GM18520 (cell line): Measurements from ENCODE around the gene ASB12.
"Not testable (repeated sequence)": the region's sequence is repeated elsewhere in the genome, so short reads cannot be mapped to it uniquely, and the experiment has no call there.

ENCODE experiments used
- ATAC-seq: cut with Tn5 transposase; IDR thresholded peaks from one replicate; pipeline ENCODE4 v1.9.1; 2021; ENCODE audit not compliant: unreplicated experiment

ASB12 gene

GRCh38 chrX:64230123-64230970, at the start of gene ASB12:
Gene ASB12, minus strand, starts transcription at chrX:64230607. Its CDS starts 4,957 bp downstream, at chrX:64225650.
- ATAC-seq, result no peak

GRCh38 chrX:64265265-64265664, 34.9 kb upstream of the ASB12 start:
- no peak for ATAC-seq

- ATAC-seq, result no peak
Measured at GRCh38 chrX:64229154-64229553, 1.3 kb downstream of the ASB12 start.

- no peak for ATAC-seq
Measured at GRCh38 chrX:64218023-64218422, 12.4 kb downstream of the ASB12 start.

- ATAC-seq, result not testable (repeated sequence)
Measured at GRCh38 chrX:64213989-64214388, 16.4 kb downstream of the ASB12 start.

- ATAC-seq, result no peak
Measured at GRCh38 chrX:64206556-64207162, 23.7 kb downstream of the ASB12 start.

- ATAC-seq, result peak; percentile 78
Measured at GRCh38 chrX:64205735-64206501, 24.5 kb downstream of the ASB12 start.

- ATAC-seq, result peak; percentile 17
Measured at GRCh38 chrX:64205441-64205734, 25.0 kb downstream of the ASB12 start, which contains the start of gene AMER1. Gene AMER1, minus strand, starts transcription at chrX:64205708. Its CDS starts 12,422 bp downstream, at chrX:64193286.

GRCh38 chrX:64204701-64205440, 25.5 kb downstream of the ASB12 start:
- ATAC-seq, result no peak

- no peak for ATAC-seq
Measured at GRCh38 chrX:64204252-64204651, 26.2 kb downstream of the ASB12 start.

GRCh38 chrX:64202808-64203325, 27.5 kb downstream of the ASB12 start:
- no peak for ATAC-seq

- ATAC-seq, result no peak
Measured at GRCh38 chrX:64198036-64198435, 32.4 kb downstream of the ASB12 start.

- no peak for ATAC-seq
Measured at GRCh38 chrX:64196606-64197005, 33.8 kb downstream of the ASB12 start.

GRCh38 chrX:64195862-64196261, 34.5 kb downstream of the ASB12 start:
- no peak for ATAC-seq

GRCh38 chrX:64192673-64193072, 37.7 kb downstream of the ASB12 start:
- no peak for ATAC-seq

GRCh38 chrX:64192040-64192439, 38.4 kb downstream of the ASB12 start:
- ATAC-seq, result no peak

GRCh38 chrX:64191281-64192010, 39.0 kb downstream of the ASB12 start:
- ATAC-seq, result no peak

GRCh38 chrX:64190136-64190740, 40.2 kb downstream of the ASB12 start:
- no peak for ATAC-seq

- ATAC-seq, result no peak
Measured at GRCh38 chrX:64188901-64189300, 41.5 kb downstream of the ASB12 start.

GRCh38 chrX:64187762-64188150, 42.7 kb downstream of the ASB12 start:
- no peak for ATAC-seq
